K562 (cell line): ENCODE results near the gene LCE3E. TPM values are rescaled to one million over a fixed set of nuclear protein-coding genes. Genes with fewer than 3 reads are reported as not detected.

Experiments
- ATAC-seq: fragments of 200-7000 bp; cut with Tn5 transposase; 3 replicates; pipeline ENCODE4 v1.9.1; 2020; ENCODE audit warnings: moderate library complexity
- BruUV-seq: library from RNA; stranded (reverse); fragments of 400-500 nt; replicated peaks from 2 replicates; lab custom pipeline; 2021; lab: Mats Ljungman, UMichigan
- CTCF ChIA-PET: fragments of 300-600 bp; formaldehyde crosslinking; extraction: SDS; loops from one replicate; lab custom pipeline; 2021; ENCODE audit warnings: low intra/inter-chr PET ratio; lab: Yijun Ruan, JAX
- POLR2A ChIA-PET: fragments of 300-600, 350-650 bp; sonication (Branson Sonifier 250); formaldehyde crosslinking; extraction: SDS; loops from one replicate; lab custom pipeline; 2021; ENCODE audit warnings: antibody characterized with exemption, inconsistent platforms; lab: Yijun Ruan, JAX
- DNase-seq, 4 experiments: peaks; one replicate each; pipeline versions ENCODE4 v3.0.0 to v3.0.0-alpha.2; 2011 to 2018; ENCODE audit warnings: low spot score in 3 of 4, mixed read lengths in 3 of 4; ENCODE audit errors: extremely low read depth in 1 of 4
- FAIRE-seq: peaks from 2 replicates; lab custom pipeline; 2011; peaks lifted over from hg19 to GRCh38; lab: Jason Lieb, UNC
- H2AFZ ChIP-seq: 2 replicates; pipeline ENCODE4 v1.6.0; 2011; ENCODE audit warnings: low read depth, low read length, control low read depth, inconsistent platforms
- H3K27ac ChIP-seq: fragments of 200-600 bp; 3 replicates; pipeline ENCODE4 v1.8.0; 2011; ENCODE audit warnings: low read depth, mild to moderate bottlenecking, control low read depth, inconsistent platforms, low read length, moderate library complexity, mixed read lengths; ENCODE audit errors: extremely low read depth
- H3K27me3 ChIP-seq, 2 experiments: fragments of 300-600 bp in 1 of 2; 2 replicates in 1 of 2; 3 replicates in 1 of 2; pipeline versions ENCODE4 v1.6.0 to v1.8.0; 2011; ENCODE audit warnings: inconsistent platforms in 2 of 2, low read length in 2 of 2, mild to moderate bottlenecking in 1 of 2, mixed read lengths in 1 of 2, moderate library complexity in 1 of 2; ENCODE audit not compliant: control insufficient read depth in 2 of 2, insufficient read depth in 2 of 2
- H3K36me3 ChIP-seq: fragments of 300-600 bp; 3 replicates; pipeline ENCODE4 v1.8.0; 2011; ENCODE audit warnings: mild to moderate bottlenecking, low read length, inconsistent platforms; ENCODE audit not compliant: control insufficient read depth, insufficient read depth
- H3K4me1 ChIP-seq, 2 experiments: fragments of 200-600 bp in 1 of 2; replicated peaks in 1 of 2; 2 replicates in 1 of 2; 3 replicates in 1 of 2; pipeline versions ENCODE4 v1.5.1 to v1.8.0; 2011; ENCODE audit warnings: inconsistent platforms in 2 of 2, low read length in 2 of 2, mild to moderate bottlenecking in 1 of 2, mixed read lengths in 1 of 2, moderate library complexity in 1 of 2; ENCODE audit not compliant: control insufficient read depth in 2 of 2, insufficient read depth in 2 of 2
- H3K4me2 ChIP-seq: 2 replicates; pipeline ENCODE4 v1.6.1; 2011; ENCODE audit warnings: low read length, control low read depth, inconsistent platforms, mixed read lengths; ENCODE audit not compliant: insufficient read depth
- H3K4me3 ChIP-seq: fragments of 200-600 bp; sonication (generic), shearing (Covaris generic); 2 replicates; pipeline ENCODE4 v1.5.1; 2016; ENCODE audit warnings: control low read depth, inconsistent platforms
- H3K79me2 ChIP-seq: fragments of 200-600 bp; 3 replicates; pipeline ENCODE4 v1.8.0; 2011; ENCODE audit warnings: low read length, inconsistent platforms; ENCODE audit not compliant: control insufficient read depth, insufficient read depth
- H3K9ac ChIP-seq, 2 experiments: 2 replicates each; pipeline versions ENCODE4 v1.6.0 to v1.6.1; 2011; ENCODE audit warnings: low read depth in 2 of 2, low read length in 2 of 2, control low read depth in 1 of 2, inconsistent platforms in 1 of 2, mild to moderate bottlenecking in 1 of 2, mixed read lengths in 1 of 2; ENCODE audit not compliant: insufficient read depth in 1 of 2
- H3K9me1 ChIP-seq: one replicate; pipeline ENCODE4 v1.6.0; 2011; ENCODE audit warnings: inconsistent platforms, mild to moderate bottlenecking, low read length, moderate library complexity; ENCODE audit not compliant: control insufficient read depth, insufficient read depth
- H3K9me3 ChIP-seq: replicated peaks from 2 replicates; pipeline ENCODE4 v1.5.1; 2011; ENCODE audit warnings: low read depth, low read length, inconsistent platforms; ENCODE audit not compliant: control insufficient read depth, insufficient read depth
- H4K20me1 ChIP-seq: replicated peaks from 2 replicates; pipeline ENCODE4 v1.6.1; 2011; ENCODE audit warnings: low read length, inconsistent platforms, mixed read lengths; ENCODE audit not compliant: control insufficient read depth, insufficient read depth
- ATF1 ChIP-seq, 2 experiments: fragments of 450-650 bp in 1 of 2; IDR thresholded peaks; 2 replicates each; pipeline ENCODE4 v1.6.1; 2016; ENCODE audit warnings: missing compliant biosample characterization in 1 of 2, missing genetic modification characterization in 1 of 2
- CHCHD3 ChIP-seq: fragments of 250-450 bp; sonication (Bioruptor Pico); IDR thresholded peaks from 2 replicates; pipeline ENCODE4 v2.1.2; 2022; ENCODE audit warnings: mild to moderate bottlenecking
- ESRRA ChIP-seq: fragments of 450-650 bp; IDR thresholded peaks from 2 replicates; pipeline ENCODE4 v1.6.1; 2014; ENCODE audit warnings: low read depth, mild to moderate bottlenecking, moderate library complexity, borderline replicate concordance
- POLR2G ChIP-seq: fragments of 200-400 bp; formaldehyde crosslinking; IDR thresholded peaks from 2 replicates; pipeline ENCODE4 v1.6.1; 2017; ENCODE audit warnings: low read depth, mild to moderate bottlenecking, antibody characterized with exemption, low read length, moderate library complexity
- POLR2H ChIP-seq: IDR thresholded peaks from 2 replicates; pipeline ENCODE4 v1.6.1; 2016; ENCODE audit warnings: missing genetic modification characterization, low read depth, mild to moderate bottlenecking, control low read depth, missing compliant biosample characterization, moderate library complexity
- POLR3G ChIP-seq: IDR thresholded peaks from 2 replicates; pipeline ENCODE4 v1.6.1; 2011; ENCODE audit not compliant: insufficient read length, insufficient replicate concordance; ENCODE audit errors: extremely low read depth
- RAD51 ChIP-seq: fragments of 450-650 bp; IDR thresholded peaks from 2 replicates; pipeline ENCODE4 v1.7.1; 2016; ENCODE audit warnings: low read depth, mild to moderate bottlenecking, borderline replicate concordance
- RFX5 ChIP-seq: IDR thresholded peaks from 2 replicates; pipeline ENCODE4 v1.6.1; 2011; ENCODE audit warnings: low read depth, mild to moderate bottlenecking, improper control_type of control experiment, low read length
- SNIP1 ChIP-seq: fragments of 450-650 bp; IDR thresholded peaks from 2 replicates; pipeline ENCODE4 v1.7.1; 2017; ENCODE audit warnings: low read depth, mild to moderate bottlenecking
- YBX1 ChIP-seq: fragments of 450-650 bp; IDR thresholded peaks from 2 replicates; pipeline ENCODE4 v1.7.1; 2016; ENCODE audit warnings: mild to moderate bottlenecking
- ZNF24 ChIP-seq: fragments of 450-650 bp; IDR thresholded peaks from 2 replicates; pipeline ENCODE4 v1.6.1; 2016
- WGBS: fragments of 100-300 bp; shearing (Covaris generic); methylation state at CpG from one replicate; pipeline ENCODE4 v1.1.6; 2016; ENCODE audit warnings: low coverage, mixed read lengths; ENCODE audit not compliant: insufficient coverage; ENCODE audit errors: missing lambda C conversion rate; 5-methylcytosine and 5-hydroxymethylcytosine counted together
- in situ Hi-C: fragments of 300-500 bp; cut with MboI; formaldehyde crosslinking; loops from 4 replicates; pipeline ENCODE4 v1.15.0; 2018; ENCODE audit warnings: inconsistent platforms, mixed read lengths
- intact Hi-C: fragments of 100-400 bp; cut with micrococcal nuclease; formaldehyde crosslinking; loops from 2 replicates; pipeline ENCODE4 v1.14.2; 2022
- polyA plus RNA-seq, 8 experiments: library from polyadenylated mRNA; depleted of rRNA in 4 of 8; stranded (reverse) in 5 of 8; unstranded in 3 of 8; fragments of >200 nt; fragmentation: Nextera tagmentation in 2 of 8; fragmentation: Illumina TruSeq in 1 of 8; extraction: Ambion mirVana in 2 of 8; extraction: Trizol in 1 of 8; gene quantifications; 2 replicates each; pipeline versions ENCODE4 v1.2.1 to v1.2.3, GENCODE V29; 2011 to 2014; ENCODE audit warnings: inconsistent platforms in 1 of 8, missing spikeins in 1 of 8
- total RNA-seq, 7 experiments: library from RNA; depleted of rRNA in 6 of 7; stranded (reverse); fragments of >200 nt in 6 of 7; fragmentation: Illumina TruSeq in 2 of 7; extraction: Trizol in 2 of 7; gene quantifications; 2 replicates each; pipeline versions ENCODE4 v1.2.1 to v1.2.3, GENCODE V29; 2011 to 2021; ENCODE audit warnings: low replicate concordance in 1 of 7

Gene LCE3E
- total and polyA plus RNA-seq, 9 of the 15 experiments (the other 6 are each of a cell fraction or from before 2014, with no cell fraction given): not detected

DNA sequence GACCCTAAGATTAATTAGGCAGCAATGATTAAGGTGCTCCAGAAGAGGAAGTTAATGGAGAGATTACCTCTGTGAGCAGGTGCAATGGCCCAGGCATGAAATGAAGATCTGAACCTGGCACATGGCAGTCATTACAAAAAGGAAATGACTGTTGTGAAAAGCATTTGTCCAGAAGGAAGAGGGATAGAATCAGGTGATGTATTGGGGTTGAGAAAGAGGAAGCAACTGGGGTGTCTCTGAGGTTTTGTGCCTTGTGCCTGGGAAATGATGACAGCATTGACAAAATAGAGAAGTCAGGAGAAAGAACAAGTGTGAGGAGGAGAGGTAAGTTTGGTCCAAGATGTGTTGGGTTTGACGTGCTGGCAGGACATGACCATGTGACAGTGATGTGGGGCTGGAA, 46.7 kb downstream of the LCE3E start:
- TF ChIP-seq POLR3G: no peak
- no peak for TF ChIP-seq RAD51
- TF ChIP-seq POLR2H (tag): no peak
- TF ChIP-seq ZNF24: no peak
- no peak overlapping the region for H2AFZ ChIP-seq
- FAIRE-seq: no peak
- no peaks in the 10 kb centered on the region for H3K79me2 ChIP-seq
- no peak for ATAC-seq
- no peak overlapping the region for H3K4me2 ChIP-seq
- H4K20me1 ChIP-seq: no peaks in the 10 kb centered on the region; the same call in 1 of the 2 replicates
- H3K4me1 ChIP-seq: peaks cover 0 to 6% of the 10 kb centered on the region in 2 experiments; a peak in 1 of 5 replicates
- no peak overlapping the region for H3K27ac ChIP-seq
- 0% methylated on average over 1 of the region's 1 CpG for WGBS
- POLR2A ChIA-PET: no interaction called here
- no peaks in the 10 kb centered on the region for H3K9me1 ChIP-seq
- H3K9ac ChIP-seq: no peak overlapping the region
- peaks cover 9 to 14% of the 10 kb centered on the region in 2 experiments; a peak in 2 of 5 replicates for H3K27me3 ChIP-seq
- H3K36me3 ChIP-seq: no peaks in the 10 kb centered on the region
- no TSS peak for BruUV-seq
- CTCF ChIA-PET: no interaction called here
- intact Hi-C loops (no loop called here), in situ Hi-C loops (no loop called here)
- DNase-seq: no peak
- H3K9me3 ChIP-seq: no peaks in the 10 kb centered on the region
- no peak overlapping the region for H3K4me3 ChIP-seq

DNA sequence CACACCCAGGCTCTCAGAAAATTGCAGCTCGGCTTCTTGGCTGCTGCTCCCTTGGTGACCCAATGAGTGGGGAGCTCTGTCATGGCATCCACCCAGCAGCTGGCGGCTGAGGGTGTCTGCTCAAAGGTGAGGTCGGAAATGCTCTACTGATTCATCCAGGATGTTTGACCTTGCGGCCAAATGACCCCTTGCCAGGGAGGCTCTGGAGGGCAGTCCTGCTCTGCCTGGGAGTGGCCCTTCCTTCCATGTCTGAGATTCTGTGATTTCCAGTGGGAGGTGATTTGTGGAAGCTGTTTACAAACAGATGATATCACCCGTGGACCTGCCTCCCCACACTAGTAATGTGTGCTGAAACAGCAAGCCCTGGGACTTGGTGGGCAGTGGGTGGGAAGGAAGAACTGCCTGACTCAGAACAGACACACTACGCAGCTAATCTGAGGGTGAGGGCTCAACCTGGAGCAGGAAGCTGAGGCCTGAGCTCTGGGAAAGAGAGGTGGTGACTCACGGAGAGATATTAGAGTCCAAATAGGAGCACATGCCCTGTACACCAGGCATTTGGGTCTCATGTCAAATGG, 49.3 kb downstream of the LCE3E start:
- in situ Hi-C loops: no loop called here
- Histone ChIP-seq H3K9ac (no peak overlapping the region), H3K9me3 (no peaks in the 10 kb centered on the region), H3K4me2 (no peak overlapping the region), H3K36me3 (no peaks in the 10 kb centered on the region), H2AFZ (no peak overlapping the region), H3K27me3 (peaks cover 12 to 24% of the 10 kb centered on the region in 2 experiments; a peak in 3 of 5 replicates), H3K79me2 (no peaks in the 10 kb centered on the region), H3K27ac (no peak overlapping the region), H3K9me1 (no peaks in the 10 kb centered on the region), H4K20me1 (no peaks in the 10 kb centered on the region; the same call in 1 of the 2 replicates), H3K4me1 (peaks cover 0 to 6% of the 10 kb centered on the region in 2 experiments; a peak in 1 of 5 replicates), H3K4me3 (no peak overlapping the region)
- intact Hi-C loops: no loop called here
- no peak for ATAC-seq
- TF ChIP-seq YBX1 (no peak), CHCHD3 (CRISPR knock-in tag) (no peak), RFX5 (no peak), SNIP1 (no peak), POLR2G (no peak), ESRRA (no peak), ATF1 (CRISPR knock-in tag; IDR thresholded peaks at IDR 0.05) (no peak), ATF1 (tag; IDR thresholded peaks at IDR 0.05) (no peak)
- POLR2A ChIA-PET: interaction anchor here (0.6 kb wide), 1 partner anchor 432 kb away, joined by 3 read pairs; no protein-coding TSS in a partner anchor
- FAIRE-seq: no peak
- no TSS peak for BruUV-seq
- no peak for DNase-seq
- WGBS: 0% methylated on average over 7 of the region's 7 CpGs
- CTCF ChIA-PET: no interaction called here
